ENCODE data around the gene LSM12.
"Not testable (repeated sequence)": the region's sequence is repeated elsewhere in the genome, so short reads cannot be mapped to it uniquely, and the experiment has no call there.

LSM12 gene

GRCh38 chr17:44037471-44037870 is 29.0 kb downstream of the LSM12 start:
- no peaks in the 10 kb centered on the region for H3K27me3 ChIP-seq (replicated peaks; ENCODE audit: control insufficient read depth, insufficient read depth, low read length)
- TF ChIP-seq CTCF (IDR thresholded peaks at IDR 0.05; ENCODE audit: insufficient read depth, low read length, poor library complexity, severe bottlenecking): no peak
- H3K36me3 ChIP-seq (ENCODE audit: control insufficient read depth, insufficient read depth, low read length): peaks cover 28% of the 10 kb centered on the region
- DNase-seq (ENCODE audit: extremely low read depth, insufficient read length): no peak
- no peak overlapping the region for H3K4me3 ChIP-seq (replicated peaks; ENCODE audit: low read depth, low read length)

- DNase-seq (ENCODE audit: extremely low read depth, insufficient read length); H3K27me3 ChIP-seq (replicated peaks; ENCODE audit: control insufficient read depth, insufficient read depth, low read length); H3K4me3 ChIP-seq (replicated peaks; ENCODE audit: low read depth, low read length): not testable (repeated sequence)
- peaks cover 31% of the 10 kb centered on the region for H3K36me3 ChIP-seq (ENCODE audit: control insufficient read depth, insufficient read depth, low read length)
These were observed 31.8 kb downstream of the LSM12 start for GRCh38 chr17:44034688-44035087.

- peaks cover 33% of the 10 kb centered on the region for H3K36me3 ChIP-seq (ENCODE audit: control insufficient read depth, insufficient read depth, low read length)
- TF ChIP-seq CTCF (IDR thresholded peaks at IDR 0.05; ENCODE audit: insufficient read depth, low read length, poor library complexity, severe bottlenecking): no peak
- DNase-seq (ENCODE audit: extremely low read depth, insufficient read length): no peak
- no peaks in the 10 kb centered on the region for H3K27me3 ChIP-seq (replicated peaks; ENCODE audit: control insufficient read depth, insufficient read depth, low read length)
- H3K4me3 ChIP-seq (replicated peaks; ENCODE audit: low read depth, low read length): no peak overlapping the region
These were observed 32.5 kb downstream of the LSM12 start for GRCh38 chr17:44033861-44034408.

- TF ChIP-seq CTCF (IDR thresholded peaks at IDR 0.05; ENCODE audit: insufficient read depth, low read length, poor library complexity, severe bottlenecking): no peak
- no peak overlapping the region for H3K4me3 ChIP-seq (replicated peaks; ENCODE audit: low read depth, low read length)
- no peaks in the 10 kb centered on the region for H3K27me3 ChIP-seq (replicated peaks; ENCODE audit: control insufficient read depth, insufficient read depth, low read length)
These were observed 36.0 kb downstream of the LSM12 start for GRCh38 chr17:44030482-44030881.

GRCh38 chr17:44029736-44030135 is 36.7 kb downstream of the LSM12 start:
- Histone ChIP-seq H3K27me3 (replicated peaks; ENCODE audit: control insufficient read depth, insufficient read depth, low read length) (no peaks in the 10 kb centered on the region), H3K4me3 (replicated peaks; ENCODE audit: low read depth, low read length) (no peak overlapping the region), H3K36me3 (ENCODE audit: control insufficient read depth, insufficient read depth, low read length) (peaks cover 19% of the 10 kb centered on the region)
- no peak for TF ChIP-seq CTCF (IDR thresholded peaks at IDR 0.05; ENCODE audit: insufficient read depth, low read length, poor library complexity, severe bottlenecking)
- no peak for DNase-seq (ENCODE audit: extremely low read depth, insufficient read length)

More at GRCh38 chr17:44030482-44030881, 36.0 kb downstream of the LSM12 start:
- DNase-seq (ENCODE audit: extremely low read depth, insufficient read length): no peak
- H3K36me3 ChIP-seq (ENCODE audit: control insufficient read depth, insufficient read depth, low read length): peaks cover 16% of the 10 kb centered on the region

GRCh38 chr17:44024853-44025252 is 41.6 kb downstream of the LSM12 start:
- Histone ChIP-seq H3K4me3 (replicated peaks; ENCODE audit: low read depth, low read length) (no peak overlapping the region), H3K36me3 (ENCODE audit: control insufficient read depth, insufficient read depth, low read length) (peaks cover 8% of the 10 kb centered on the region), H3K27me3 (replicated peaks; ENCODE audit: control insufficient read depth, insufficient read depth, low read length) (no peaks in the 10 kb centered on the region)
- DNase-seq (ENCODE audit: extremely low read depth, insufficient read length): no peak
- TF ChIP-seq CTCF (IDR thresholded peaks at IDR 0.05; ENCODE audit: insufficient read depth, low read length, poor library complexity, severe bottlenecking): no peak

All from GM06990 (cell line).